ENCODE data around the gene PARL.
"Not testable (repeated sequence)": the region's sequence is repeated elsewhere in the genome, so short reads cannot be mapped to it uniquely, and the experiment has no call there.

Gene PARL

GRCh38 chr3:183906234-183906921, 21.7 kb upstream of the PARL start:
- intact Hi-C loops (cut with DNase I), result no loop called here
- peak in 1 of 10 donors; percentile 65 for DNase-seq

DNA sequence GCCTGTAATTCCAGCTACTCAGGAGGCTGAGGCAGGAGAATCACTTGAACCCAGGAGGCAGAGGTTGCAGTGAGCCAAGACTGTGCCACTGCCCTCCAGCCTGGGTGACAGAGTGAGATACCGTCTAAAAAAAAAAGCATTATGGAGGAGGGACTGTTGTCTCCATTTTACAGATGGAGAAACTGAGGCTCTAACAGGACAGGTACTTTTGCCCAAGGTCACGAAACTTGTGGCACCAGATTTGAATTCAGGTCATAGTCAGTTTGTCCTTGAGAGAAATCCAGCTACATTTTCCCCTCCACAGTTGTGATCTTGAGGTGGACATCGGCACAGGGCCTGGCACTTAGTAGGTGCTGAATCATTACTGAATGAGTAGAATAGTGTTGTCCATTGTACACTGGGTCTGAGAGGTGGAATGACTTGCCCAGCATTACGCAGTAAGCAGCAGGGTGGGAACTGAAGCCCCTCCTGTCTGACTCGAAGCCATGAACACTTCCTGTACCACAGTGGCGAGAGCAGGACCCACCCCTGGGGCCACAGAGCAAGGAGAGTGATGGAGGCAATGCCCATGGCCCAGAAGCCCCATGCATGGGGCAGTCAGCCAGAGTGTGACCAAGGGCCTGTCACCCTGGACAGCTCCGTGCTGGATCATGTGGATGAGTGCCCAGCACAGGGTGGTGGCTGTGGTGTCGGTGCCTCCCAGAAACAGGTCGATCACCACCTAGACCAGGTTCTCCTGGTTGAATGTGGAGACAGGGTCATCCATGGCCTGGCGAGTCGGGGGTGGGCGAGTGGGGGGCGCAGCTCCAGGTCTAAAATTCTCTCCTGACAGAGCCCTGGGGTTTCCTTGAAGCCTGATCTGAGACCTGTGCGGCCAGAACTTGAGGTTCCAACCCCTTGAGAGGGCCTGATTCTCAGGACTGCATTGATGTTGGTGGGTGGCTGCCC, 20.4 kb upstream of the PARL start:
- DNase-seq, result peak in 1 of 10 donors; percentile 66
- intact Hi-C loops (cut with DNase I), result no loop called here

DNA sequence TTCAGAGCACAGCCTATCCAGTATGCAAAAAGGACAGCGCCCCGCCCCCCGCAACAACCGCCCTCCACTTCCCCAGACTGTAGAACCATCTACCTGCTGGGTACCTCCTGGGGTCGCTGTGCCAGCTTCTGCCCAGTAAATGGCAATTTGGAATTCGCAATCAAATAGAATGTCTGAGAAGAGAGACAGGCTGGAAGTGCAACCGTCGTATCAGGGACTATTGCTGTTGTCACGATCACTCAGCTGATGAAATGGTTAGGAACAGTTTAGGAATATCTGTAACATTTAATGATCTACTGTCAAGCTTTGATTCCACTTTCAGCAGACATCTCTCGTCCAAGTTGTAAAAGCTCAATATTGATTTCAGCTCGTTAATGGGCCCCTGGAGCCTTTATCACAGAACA, 13.3 kb upstream of the PARL start:
- DNase-seq, result peak in 1 of 10 donors; percentile 43
- intact Hi-C loops (cut with DNase I), result loop anchor here (10.0 kb wide), 2 partner anchors 237 to 357 kb away; partner anchors contain the start of gene EIF2B5

GRCh38 chr3:183897606-183898005, 12.9 kb upstream of the PARL start:
- intact Hi-C loops (cut with DNase I), result loop anchor here (10.0 kb wide), 2 partner anchors 237 to 357 kb away; partner anchors contain the start of gene EIF2B5
- DNase-seq, result no peak

- intact Hi-C loops (cut with DNase I), result loop anchor here (10.0 kb wide), 2 partner anchors 238 to 358 kb away; partner anchors contain the start of gene EIF2B5
- no peak for DNase-seq
These were observed 11.9 kb upstream of the PARL start for GRCh38 chr3:183896610-183897009.

DNA sequence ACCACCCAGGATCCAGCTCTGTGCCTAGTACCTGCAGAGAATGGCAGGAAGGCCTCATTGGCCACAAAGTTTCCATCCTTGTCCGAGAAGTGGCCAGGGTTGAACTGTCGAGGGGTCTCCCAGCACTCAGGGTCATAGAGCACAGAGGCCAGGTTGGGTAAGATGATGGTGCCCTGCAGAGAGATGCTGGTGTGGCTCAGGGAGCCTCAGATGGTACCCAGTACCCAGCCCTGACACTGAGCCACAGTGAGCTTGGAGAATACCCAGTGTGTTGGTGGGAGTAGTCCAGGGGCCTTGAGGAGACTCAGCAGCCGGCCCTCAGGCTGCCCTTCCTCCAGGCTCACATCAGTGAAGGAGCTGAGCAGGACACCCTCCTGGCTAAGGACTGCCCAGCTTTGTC, 11.5 kb upstream of the PARL start:
- DNase-seq, result peak in 1 of 10 donors; percentile 28
- intact Hi-C loops (cut with DNase I), result loop anchor here (10.0 kb wide), 2 partner anchors 239 to 359 kb away; partner anchors contain the start of gene EIF2B5

DNA sequence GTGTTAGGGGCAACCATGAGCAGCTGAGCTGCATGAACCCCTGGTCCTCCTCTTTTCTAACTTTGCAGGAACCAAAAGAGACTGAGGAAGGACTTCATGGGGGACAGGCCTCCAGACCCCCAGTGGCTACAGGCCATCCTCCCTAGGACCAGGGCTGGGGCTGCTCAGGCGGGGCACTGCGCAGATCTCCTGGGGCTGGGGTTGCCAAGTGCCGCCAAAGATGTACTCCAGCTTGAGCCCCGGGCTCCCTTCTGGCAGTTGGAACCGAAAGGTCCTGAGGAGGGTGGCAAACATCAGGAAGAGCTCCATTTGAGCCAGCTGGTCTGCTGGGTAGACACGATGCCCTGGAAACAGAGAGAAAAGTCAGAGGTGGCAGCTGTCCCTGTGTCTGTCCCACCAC, 11.1 kb upstream of the PARL start:
- intact Hi-C loops (cut with DNase I), result loop anchor here (1.0 to 10.0 kb wide), 4 partner anchors 121 to 394 kb away; partner anchors contain the start of genes ABCC5 and EIF2B5

GRCh38 chr3:183895296-183895695, 10.6 kb upstream of the PARL start:
- DNase-seq, result peak in 1 of 10 donors; percentile 45
- intact Hi-C loops (cut with DNase I), result loop anchor here (1.0 to 10.0 kb wide), 4 partner anchors 122 to 394 kb away; partner anchors contain the start of genes ABCC5 and EIF2B5

More for the DNA sequence above, 11.1 kb upstream of the PARL start:
- DNase-seq, result peak in 1 of 10 donors; percentile 77

DNA sequence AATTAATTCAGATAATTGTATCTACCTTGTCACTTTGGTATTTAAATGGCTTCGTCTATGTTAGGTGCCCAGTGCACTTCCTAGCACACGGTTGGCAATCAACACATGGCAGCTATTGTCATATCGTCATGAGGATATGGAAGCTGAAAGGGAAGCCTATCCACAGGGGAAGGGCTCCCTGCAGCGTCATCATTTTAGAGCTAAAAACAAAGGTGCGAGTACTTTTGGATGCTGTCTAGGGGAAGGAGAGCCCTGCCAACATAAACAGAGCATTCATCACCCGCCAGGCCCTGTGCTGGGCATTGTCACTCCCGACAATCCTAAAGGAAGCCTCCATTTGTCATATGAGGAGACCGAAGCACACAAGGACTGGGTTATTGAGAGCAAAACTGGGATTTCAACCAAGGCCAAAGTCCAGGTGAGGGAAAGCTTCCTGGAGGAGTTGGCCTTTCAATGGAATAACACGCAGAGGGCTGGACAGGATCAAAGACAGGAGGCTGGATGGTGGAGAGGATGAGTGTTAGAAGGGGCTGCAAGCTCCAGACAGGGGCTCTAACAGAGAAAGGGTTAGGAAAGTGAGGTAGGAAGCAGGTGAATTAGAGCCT, 8.0 kb upstream of the PARL start:
- DNase-seq, result no peak
- intact Hi-C loops (cut with DNase I), result loop anchor here (10.0 kb wide), 2 partner anchors 242 to 362 kb away; partner anchors contain the start of gene EIF2B5

DNA sequence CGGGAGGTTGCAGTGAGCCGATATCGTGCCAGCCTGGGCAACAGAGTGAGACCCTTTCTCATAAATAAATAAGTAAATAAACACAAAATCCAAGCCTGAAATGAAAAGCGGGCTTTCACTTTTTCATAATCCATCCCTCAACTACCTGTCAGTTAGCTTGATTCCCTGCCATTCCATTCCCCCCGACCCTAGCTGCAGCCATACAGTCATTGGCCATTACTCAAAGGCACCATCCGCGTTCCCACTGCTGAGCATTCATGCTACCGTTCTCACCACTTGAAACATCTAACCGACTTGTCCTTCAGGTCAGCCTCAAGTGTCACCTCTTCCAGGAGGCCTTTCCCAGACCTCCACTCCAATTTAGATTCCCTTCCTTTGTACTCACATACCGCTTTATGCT, 1.1 kb upstream of the PARL start:
- intact Hi-C loops (cut with DNase I), result loop anchor here (2.0 to 10.0 kb wide), 3 partner anchors 121 to 383 kb away; partner anchors contain the start of gene KLHL24
- DNase-seq, result peak in 1 of 10 donors; percentile 43

GRCh38 chr3:183884097-183884426, 618 bp downstream of the PARL start:
- no peak for DNase-seq
- intact Hi-C loops (cut with DNase I), result loop anchor here (2.0 to 10.0 kb wide), 4 partner anchors 57 to 381 kb away; partner anchors contain the start of genes KLHL24 and MAP6D1

- no peak for DNase-seq
- intact Hi-C loops (cut with DNase I), result loop anchor here (2.0 to 10.0 kb wide), 4 partner anchors 56 to 381 kb away; partner anchors contain the start of genes KLHL24 and MAP6D1
These were observed 1.2 kb downstream of the PARL start for GRCh38 chr3:183883291-183884096.

- DNase-seq, result no peak
- intact Hi-C loops (cut with DNase I), result loop anchor here (5.0 to 10.0 kb wide), 3 partner anchors 53 to 245 kb away; partner anchors contain the start of genes KLHL24 and MAP6D1
These were observed 4.6 kb downstream of the PARL start for GRCh38 chr3:183880121-183880520.

DNA sequence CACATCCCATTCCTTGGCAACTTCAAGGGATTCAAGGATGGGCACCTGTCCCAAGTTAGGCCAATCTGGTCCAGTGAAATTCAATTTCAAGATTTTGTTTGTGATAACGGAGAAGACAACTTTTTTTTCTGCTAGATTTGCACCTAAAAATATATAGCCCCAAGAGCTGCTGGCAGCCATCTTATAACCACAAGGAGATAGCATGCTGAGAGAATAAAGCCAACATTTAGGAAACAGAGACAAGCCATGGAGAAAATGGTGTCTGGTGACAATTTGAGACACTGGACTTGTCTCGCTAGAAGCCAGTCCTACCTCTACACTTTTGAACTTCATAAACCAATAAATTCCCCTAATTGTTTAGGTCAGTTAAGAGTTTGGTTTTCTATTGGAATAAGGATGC, 5.4 kb downstream of the PARL start:
- DNase-seq, result no peak
- intact Hi-C loops (cut with DNase I), result no loop called here

GRCh38 chr3:183878071-183878470, 6.6 kb downstream of the PARL start:
- no peak for DNase-seq
- intact Hi-C loops (cut with DNase I), result no loop called here

DNA sequence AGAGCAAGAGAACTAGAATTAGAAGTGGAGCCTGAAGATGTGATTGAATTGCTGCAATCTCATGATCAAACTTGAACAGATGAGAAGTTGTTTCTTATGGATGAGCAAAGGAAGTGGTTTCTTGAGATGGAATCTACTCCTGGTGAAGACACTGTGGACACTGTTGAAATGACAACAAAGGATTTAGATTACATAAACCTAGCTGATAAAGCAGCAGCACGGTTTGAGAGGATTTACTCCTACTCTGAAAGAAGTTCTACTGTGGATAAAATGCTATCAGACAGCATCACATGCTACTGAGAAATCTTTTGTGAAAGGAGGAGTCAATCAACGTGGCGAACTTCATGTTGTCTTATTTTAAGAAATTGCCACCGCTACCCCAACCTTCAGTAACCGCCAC, 7.5 kb downstream of the PARL start:
- intact Hi-C loops (cut with DNase I); DNase-seq: not testable (repeated sequence)

- DNase-seq, result no peak
- intact Hi-C loops (cut with DNase I), result no loop called here
These were observed 9.3 kb downstream of the PARL start for GRCh38 chr3:183875411-183875810.

DNA sequence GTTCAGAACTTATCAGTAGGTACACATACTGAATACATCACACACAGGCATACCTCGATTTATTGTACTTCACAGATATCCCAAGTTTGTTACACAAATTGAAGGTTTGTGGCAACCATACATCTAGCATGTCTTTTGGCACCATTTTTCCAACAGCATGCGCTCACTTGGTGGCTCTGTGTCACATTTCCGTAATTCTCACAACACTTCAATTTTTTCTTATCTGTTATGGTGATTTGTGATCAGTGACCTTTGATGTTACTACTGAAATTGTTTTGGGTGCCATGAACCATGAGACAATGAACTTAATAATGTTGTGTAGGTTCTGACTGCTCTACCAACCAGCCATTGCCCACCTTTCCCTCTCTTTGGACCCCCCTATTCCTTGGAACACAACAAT, 10.8 kb downstream of the PARL start:
- intact Hi-C loops (cut with DNase I), result no loop called here
- no peak for DNase-seq

DNA sequence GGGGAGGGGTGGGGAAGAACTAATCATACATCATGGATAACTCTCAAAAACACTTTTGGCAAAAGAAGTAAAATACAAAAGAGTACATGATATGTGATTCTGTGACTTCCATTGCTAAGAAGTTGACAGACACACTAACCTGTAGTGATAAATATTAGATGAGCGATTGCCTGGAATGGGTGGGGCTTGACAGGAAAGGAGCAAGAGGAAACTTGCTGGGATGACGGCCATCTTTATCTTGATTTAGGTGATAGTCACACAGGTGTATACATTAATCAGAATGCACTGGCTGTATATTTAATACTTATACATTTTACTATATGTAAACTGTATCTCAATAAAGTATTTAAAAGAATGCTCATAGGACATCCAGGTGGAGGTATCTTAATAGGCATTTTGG, 13.1 kb downstream of the PARL start:
- intact Hi-C loops (cut with DNase I), result no loop called here

More for the DNA sequence above, 13.1 kb downstream of the PARL start:
- DNase-seq, result no peak

Measured in posterior cingulate gyrus (tissue), 11 donors.